Gastrocnemius medialis (tissue), 4 donors: ENCODE data around the gene STPG1.

Experiments
- POLR2A ChIP-seq, 2 donors: fragments of 450-650 bp; IDR thresholded peaks; one replicate each; pipeline ENCODE4 v1.6.1; 2017; ENCODE audit warnings: antibody characterized with exemption in 2 of 2, mild to moderate bottlenecking in 2 of 2, moderate library complexity in 2 of 2
- TF ChIP-seq, protein P1 (sequence below), 5 experiments: fragments of 450-650 bp in 3 of 5; fragments of 200-600 bp in 2 of 5; sonication (generic) in 2 of 5; IDR thresholded peaks in 4 of 5; conservative IDR thresholded peaks in 1 of 5; 1 replicate in 4 of 5; 2 replicates in 1 of 5; pipeline ENCODE4 v1.5.1; 2016 to 2019; ENCODE audit warnings: antibody characterized with exemption in 5 of 5, mild to moderate bottlenecking in 3 of 5, moderate library complexity in 3 of 5

DNA sequence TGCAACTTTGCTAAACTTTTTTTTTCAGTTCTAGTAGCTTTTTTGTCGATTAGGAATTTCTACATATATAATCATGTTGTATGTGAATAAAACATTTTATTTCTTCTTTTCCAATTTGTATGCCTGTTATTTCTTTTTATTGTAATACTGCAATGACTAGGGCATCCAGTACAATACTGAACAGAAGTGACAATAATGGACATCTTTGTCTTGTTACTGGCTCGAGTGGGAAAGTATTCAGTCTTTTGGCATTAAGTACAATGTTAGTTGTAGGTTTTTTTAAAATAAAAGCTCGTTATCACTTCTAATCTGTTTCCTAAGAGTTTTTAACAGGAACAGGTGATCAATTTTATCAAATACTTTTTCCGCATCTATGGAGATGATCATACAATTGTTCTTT, 9.8 kb downstream of the STPG1 start:
- TF ChIP-seq, protein P1, sequence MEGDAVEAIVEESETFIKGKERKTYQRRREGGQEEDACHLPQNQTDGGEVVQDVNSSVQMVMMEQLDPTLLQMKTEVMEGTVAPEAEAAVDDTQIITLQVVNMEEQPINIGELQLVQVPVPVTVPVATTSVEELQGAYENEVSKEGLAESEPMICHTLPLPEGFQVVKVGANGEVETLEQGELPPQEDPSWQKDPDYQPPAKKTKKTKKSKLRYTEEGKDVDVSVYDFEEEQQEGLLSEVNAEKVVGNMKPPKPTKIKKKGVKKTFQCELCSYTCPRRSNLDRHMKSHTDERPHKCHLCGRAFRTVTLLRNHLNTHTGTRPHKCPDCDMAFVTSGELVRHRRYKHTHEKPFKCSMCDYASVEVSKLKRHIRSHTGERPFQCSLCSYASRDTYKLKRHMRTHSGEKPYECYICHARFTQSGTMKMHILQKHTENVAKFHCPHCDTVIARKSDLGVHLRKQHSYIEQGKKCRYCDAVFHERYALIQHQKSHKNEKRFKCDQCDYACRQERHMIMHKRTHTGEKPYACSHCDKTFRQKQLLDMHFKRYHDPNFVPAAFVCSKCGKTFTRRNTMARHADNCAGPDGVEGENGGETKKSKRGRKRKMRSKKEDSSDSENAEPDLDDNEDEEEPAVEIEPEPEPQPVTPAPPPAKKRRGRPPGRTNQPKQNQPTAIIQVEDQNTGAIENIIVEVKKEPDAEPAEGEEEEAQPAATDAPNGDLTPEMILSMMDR (IDR thresholded peaks at IDR 0.05 in 4 of 5, conservative IDR thresholded peaks at IDR 0.05 in 1 of 5) = no peak
- no peak for TF ChIP-seq POLR2A (IDR thresholded peaks at IDR 0.05)
